ENCODE data around the gene SLC28A3.

SLC28A3 gene

DNA sequence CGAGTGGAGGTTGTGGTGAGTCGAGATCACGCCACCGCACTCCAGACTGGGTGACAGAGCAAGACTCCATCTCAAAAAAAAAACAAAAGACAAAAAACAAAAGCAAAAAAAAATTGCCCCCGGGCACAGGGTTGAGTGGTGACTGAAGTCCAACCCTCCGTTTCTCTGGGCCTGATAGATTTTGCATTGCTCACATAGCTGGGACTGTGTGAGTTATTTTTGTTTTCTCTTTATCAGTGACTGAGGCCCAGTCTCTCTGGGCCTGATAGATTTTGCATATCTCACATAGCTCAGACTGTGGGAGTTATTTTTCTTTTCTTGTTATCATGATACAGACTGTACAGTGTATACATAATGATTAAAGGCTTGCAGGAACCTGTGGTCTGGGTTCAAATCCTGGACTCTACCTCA, 2.6 kb upstream of the SLC28A3 start:
- no peak for TF ChIP-seq CTCF (IDR thresholded peaks at IDR 0.05; ENCODE audit: borderline replicate concordance, insufficient read depth, low read depth, low read length)
- H3K4me3 ChIP-seq (ENCODE audit: low read depth, low read length) = no peak overlapping the region

- H3K4me3 ChIP-seq (ENCODE audit: low read depth, low read length) = no peak overlapping the region
- TF ChIP-seq CTCF (IDR thresholded peaks at IDR 0.05; ENCODE audit: borderline replicate concordance, insufficient read depth, low read depth, low read length) = no peak
These were observed 596 bp downstream of the SLC28A3 start for GRCh38 chr9:84339962-84340361.

DNA sequence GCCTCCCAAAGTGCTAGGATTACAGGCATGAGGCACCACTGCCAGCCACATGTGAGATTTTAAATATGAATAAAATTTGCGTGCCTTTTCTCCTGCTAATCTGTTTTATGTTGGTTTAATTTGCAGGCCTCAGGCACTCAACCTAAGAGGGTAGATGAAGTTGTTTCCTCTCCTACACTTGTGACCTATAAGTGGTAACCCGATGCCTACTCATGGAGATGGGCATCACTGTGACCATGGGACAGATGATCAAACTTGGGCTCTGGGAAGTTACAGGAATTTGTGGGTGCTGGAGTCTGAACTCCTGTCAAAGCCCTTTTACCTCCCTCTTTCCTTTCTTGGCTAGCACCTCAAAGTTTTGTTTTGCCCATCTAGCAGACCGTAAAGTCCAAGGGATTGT, 1.1 kb downstream of the SLC28A3 start:
- H3K4me3 ChIP-seq (ENCODE audit: low read depth, low read length) = no peak overlapping the region
- no peak for TF ChIP-seq CTCF (IDR thresholded peaks at IDR 0.05; ENCODE audit: borderline replicate concordance, insufficient read depth, low read depth, low read length)

- no peak for TF ChIP-seq CTCF (IDR thresholded peaks at IDR 0.05; ENCODE audit: borderline replicate concordance, insufficient read depth, low read depth, low read length)
- no peak overlapping the region for H3K4me3 ChIP-seq (ENCODE audit: low read depth, low read length)
These were observed 1.8 kb downstream of the SLC28A3 start for GRCh38 chr9:84338792-84339191.

DNA sequence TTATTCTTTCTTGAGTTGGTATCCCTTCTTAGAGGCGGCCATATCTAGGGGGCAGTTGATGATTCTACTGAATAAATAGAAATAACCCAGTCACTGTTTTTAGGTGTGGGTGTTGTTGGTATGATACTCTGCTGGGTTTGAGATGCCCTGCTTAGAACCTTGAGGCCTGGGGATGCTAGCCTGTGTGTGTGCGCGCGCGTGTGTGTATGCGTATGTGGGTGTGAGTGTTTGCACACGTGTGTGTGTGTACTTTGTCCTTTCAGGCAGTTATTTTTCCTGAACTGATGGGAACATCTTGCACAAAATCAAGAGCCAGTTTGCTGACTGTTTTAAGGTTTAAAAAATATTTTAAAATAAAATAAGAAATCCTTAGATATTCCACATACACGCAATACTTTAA, 3.3 kb downstream of the SLC28A3 start:
- no peak overlapping the region for H3K4me3 ChIP-seq (ENCODE audit: low read depth, low read length)
- TF ChIP-seq CTCF (IDR thresholded peaks at IDR 0.05; ENCODE audit: borderline replicate concordance, insufficient read depth, low read depth, low read length) = no peak

- no peak overlapping the region for H3K4me3 ChIP-seq (ENCODE audit: low read depth, low read length)
- TF ChIP-seq CTCF (IDR thresholded peaks at IDR 0.05; ENCODE audit: borderline replicate concordance, insufficient read depth, low read depth, low read length) = no peak
These were observed 9.3 kb downstream of the SLC28A3 start for GRCh38 chr9:84331119-84331809.

GRCh38 chr9:84330246-84330645, 10.3 kb downstream of the SLC28A3 start:
- H3K4me3 ChIP-seq (ENCODE audit: low read depth, low read length) = no peak overlapping the region
- no peak for TF ChIP-seq CTCF (IDR thresholded peaks at IDR 0.05; ENCODE audit: borderline replicate concordance, insufficient read depth, low read depth, low read length)
